ENCODE data around the gene NGEF. TPM values are rescaled to one million over a fixed set of nuclear protein-coding genes. Genes with fewer than 3 reads are reported as not detected.

Gene NGEF
- total and polyA plus RNA-seq, 9 of the 15 experiments (the other 6 are each of a cell fraction or from before 2014, with no cell fraction given): 0.07 to 0.17 (median 0.09) TPM; not detected in 6

GRCh38 chr2:233039846-233040530, 26.9 kb upstream of the NGEF start:
- in situ Hi-C loops (cut with MboI): no loop called here

GRCh38 chr2:233039212-233039845, 26.3 kb upstream of the NGEF start:
- ChIA-PET POLR2A (no interaction called here), CTCF (ENCODE audit: low intra/inter-chr PET ratio) (no interaction called here)
- Histone ChIP-seq H4K20me1 (replicated peaks; ENCODE audit: control insufficient read depth, insufficient read depth, low read length) (no peaks in the 10 kb centered on the region), H3K9me1 (ENCODE audit: control insufficient read depth, insufficient read depth, low read length) (no peaks in the 10 kb centered on the region), H3K4me2 (ENCODE audit: insufficient read depth, low read length) (no peak overlapping the region), H2AFZ (ENCODE audit: low read depth, low read length) (no peak overlapping the region), H3K79me2 (ENCODE audit: control insufficient read depth, insufficient read depth, low read length) (no peaks in the 10 kb centered on the region), H3K4me3 (no peak overlapping the region), H3K27me3 (ENCODE audit: control insufficient read depth in 2 of 2, insufficient read depth in 2 of 2, low read length in 2 of 2) (peaks cover 0 to 52% of the 10 kb centered on the region in 2 experiments; a peak in 3 of 5 replicates), H3K4me1 (replicated peaks in 1 of 2; ENCODE audit: control insufficient read depth in 2 of 2, insufficient read depth in 2 of 2, low read length in 2 of 2) (peaks cover 0 to 4% of the 10 kb centered on the region in 2 experiments; a peak in 2 of 5 replicates), H3K36me3 (ENCODE audit: control insufficient read depth, insufficient read depth, low read length) (no peaks in the 10 kb centered on the region), H3K27ac (ENCODE audit: extremely low read depth, low read depth, low read length) (no peak overlapping the region), H3K9ac (ENCODE audit: insufficient read depth in 1 of 2, low read depth in 2 of 2, low read length in 2 of 2) (no peak overlapping the region), H3K9me3 (replicated peaks; ENCODE audit: control insufficient read depth, insufficient read depth, low read depth, low read length) (no peaks in the 10 kb centered on the region; the same call in 1 of the 2 replicates)
- 19% methylated on average over 8 of the region's 8 CpGs for WGBS (ENCODE audit: insufficient coverage, low coverage, missing lambda C conversion rate)
- no peak for DNase-seq (ENCODE audit: extremely low read depth in 1 of 4, low spot score in 3 of 4)
- in situ Hi-C loops (cut with MboI) (no loop called here), intact Hi-C loops (cut with micrococcal nuclease) (no loop called here)
- BruUV-seq (replicated peaks): no TSS peak
- no peak for ATAC-seq
- no peak for FAIRE-seq
- TF ChIP-seq RBM39 (optimal IDR thresholded peaks at IDR 0.05; ENCODE audit: low read depth, low read length) (no peak), TCF7 (IDR thresholded peaks at IDR 0.05; ENCODE audit: borderline replicate concordance) (no peak), RFX5 (IDR thresholded peaks at IDR 0.05; ENCODE audit: low read depth, low read length) (no peak), PYGO2 (tag; IDR thresholded peaks at IDR 0.05) (no peak), DLX4 (CRISPR knock-in tag; IDR thresholded peaks at IDR 0.05) (no peak), NFRKB (IDR thresholded peaks at IDR 0.05; ENCODE audit: low read depth) (no peak), GATA2 (CRISPR knock-in tag; IDR thresholded peaks at IDR 0.05) (no peak), MEF2A (IDR thresholded peaks at IDR 0.05; ENCODE audit: control insufficient read depth, low read depth, low read length) (no peak), ZNF717 (CRISPR knock-in tag; IDR thresholded peaks at IDR 0.05) (no peak), SREBF2 (CRISPR knock-in tag; IDR thresholded peaks at IDR 0.05) (no peak), HCFC1 (IDR thresholded peaks at IDR 0.05; ENCODE audit: low read depth, low read length) (no peak), SIN3B (IDR thresholded peaks at IDR 0.05; ENCODE audit: low read depth) (no peak), MYC (IDR thresholded peaks at IDR 0.05; ENCODE audit: low read depth, low read length) (no peak), MYC (CRISPR knock-in tag; IDR thresholded peaks at IDR 0.05; ENCODE audit: borderline replicate concordance, low read depth) (no peak), HNRNPLL (IDR thresholded peaks at IDR 0.05; ENCODE audit: low read depth, low read length, poor library complexity, severe bottlenecking) (no peak), ZNF174 (CRISPR knock-in tag; IDR thresholded peaks at IDR 0.05) (no peak)

More at GRCh38 chr2:233039846-233040530, 26.9 kb upstream of the NGEF start:
- no TSS peak for BruUV-seq (replicated peaks)
- Histone ChIP-seq H3K9me1 (ENCODE audit: control insufficient read depth, insufficient read depth, low read length) (no peaks in the 10 kb centered on the region), H4K20me1 (replicated peaks; ENCODE audit: control insufficient read depth, insufficient read depth, low read length) (no peaks in the 10 kb centered on the region), H3K27ac (ENCODE audit: extremely low read depth, low read depth, low read length) (no peak overlapping the region), H3K4me1 (replicated peaks in 1 of 2; ENCODE audit: control insufficient read depth in 2 of 2, insufficient read depth in 2 of 2, low read length in 2 of 2) (no peaks in the 10 kb centered on the region; a peak in 2 of 5 replicates), H3K9me3 (replicated peaks; ENCODE audit: control insufficient read depth, insufficient read depth, low read depth, low read length) (no peaks in the 10 kb centered on the region; the same call in 1 of the 2 replicates), H3K4me2 (ENCODE audit: insufficient read depth, low read length) (no peak overlapping the region), H3K79me2 (ENCODE audit: control insufficient read depth, insufficient read depth, low read length) (no peaks in the 10 kb centered on the region), H3K9ac (ENCODE audit: insufficient read depth in 1 of 2, low read depth in 2 of 2, low read length in 2 of 2) (no peak overlapping the region), H3K36me3 (ENCODE audit: control insufficient read depth, insufficient read depth, low read length) (no peaks in the 10 kb centered on the region), H3K4me3 (no peak overlapping the region), H3K27me3 (ENCODE audit: control insufficient read depth in 2 of 2, insufficient read depth in 2 of 2, low read length in 2 of 2) (peaks cover 0 to 52% of the 10 kb centered on the region in 2 experiments; a peak in 3 of 5 replicates), H2AFZ (ENCODE audit: low read depth, low read length) (no peak overlapping the region)
- intact Hi-C loops (cut with micrococcal nuclease): loop anchor here (10.0 kb wide), 1 partner anchor 215 kb away; the partner anchor contains the start of gene ATG16L1
- DNase-seq (ENCODE audit: extremely low read depth in 1 of 4, low spot score in 3 of 4): no peak
- no peak for FAIRE-seq
- CTCF ChIA-PET (ENCODE audit: low intra/inter-chr PET ratio): no interaction called here
- POLR2A ChIA-PET: no interaction called here
- TF ChIP-seq ZNF239 (CRISPR knock-in tag; IDR thresholded peaks at IDR 0.05): peak; percentile 67
- TF ChIP-seq IRF2 (CRISPR knock-in tag; IDR thresholded peaks at IDR 0.05): no peak
- WGBS (ENCODE audit: insufficient coverage, low coverage, missing lambda C conversion rate): 18% methylated on average over 10 of the region's 10 CpGs
- ATAC-seq: no peak

Data from K562 (cell line).